Mucosa of gallbladder (tissue), 1 donor: ENCODE results near the gene HMCN2. TPM values are rescaled to one million over a fixed set of nuclear protein-coding genes. Genes with fewer than 3 reads are reported as not detected.

Source experiments
- DNase-seq: peaks from one replicate; pipeline ENCODE4 v3.0.0-alpha.2; 2020; ENCODE audit warnings: low spot score
- total RNA-seq: library from RNA; stranded (reverse); gene quantifications from one replicate; pipeline ENCODE4 v1.2.1, GENCODE V29; 2021
- donor health status: DM: no; HTN: no; CAD: no.

The HMCN2 gene
- total RNA-seq, 1 donor from 2014 or later = 1.8 TPM

DNA sequence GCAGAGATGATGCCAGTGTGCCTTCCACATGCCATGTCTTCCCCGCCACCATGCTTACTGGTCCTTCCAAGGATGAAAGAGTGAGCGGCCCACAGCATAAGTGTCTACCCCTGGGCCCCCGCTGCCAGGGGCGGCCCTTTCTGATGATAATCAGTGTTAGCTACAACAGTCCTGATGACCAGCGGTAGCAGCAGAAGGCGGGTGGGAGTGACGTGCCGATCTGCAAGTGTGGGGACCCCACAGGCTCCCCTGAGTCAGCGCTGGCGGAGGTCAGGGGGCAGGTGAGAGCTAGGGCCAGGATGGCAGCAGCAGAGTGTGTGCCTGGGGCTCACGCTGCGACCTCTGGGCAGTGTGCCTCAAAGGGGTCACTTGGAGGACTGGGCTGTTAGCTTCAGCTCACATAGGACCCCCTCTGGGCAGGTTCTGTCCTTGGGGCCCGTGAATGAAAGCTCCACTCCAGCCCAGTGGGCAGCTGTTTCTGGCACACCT, 80.4 kb downstream of the HMCN2 start:
- DNase-seq = no peak

DNA sequence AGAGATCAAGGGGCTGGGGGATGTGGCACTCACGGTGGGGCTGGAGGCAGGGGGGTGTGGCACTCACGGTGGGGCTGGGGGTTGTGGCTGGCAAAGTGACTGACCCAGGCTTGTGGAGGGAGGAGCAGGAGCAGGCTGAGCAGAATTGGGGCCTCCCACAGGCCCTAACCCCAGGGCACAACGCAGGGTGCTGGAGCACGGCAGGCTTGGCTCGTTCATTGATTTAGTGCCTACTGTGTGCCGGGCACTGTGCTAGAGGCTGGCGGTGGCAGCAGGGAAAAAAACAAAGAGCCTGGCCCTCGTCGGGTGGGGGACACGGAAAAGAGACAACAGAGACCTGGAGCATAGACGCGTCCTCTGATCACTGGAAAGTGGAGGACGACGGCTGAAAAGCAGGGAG, 80.9 kb downstream of the HMCN2 start:
- DNase-seq = no peak

- no peak for DNase-seq
Observed at GRCh38 chr9:130347036-130347435, 81.5 kb downstream of the HMCN2 start.

DNA sequence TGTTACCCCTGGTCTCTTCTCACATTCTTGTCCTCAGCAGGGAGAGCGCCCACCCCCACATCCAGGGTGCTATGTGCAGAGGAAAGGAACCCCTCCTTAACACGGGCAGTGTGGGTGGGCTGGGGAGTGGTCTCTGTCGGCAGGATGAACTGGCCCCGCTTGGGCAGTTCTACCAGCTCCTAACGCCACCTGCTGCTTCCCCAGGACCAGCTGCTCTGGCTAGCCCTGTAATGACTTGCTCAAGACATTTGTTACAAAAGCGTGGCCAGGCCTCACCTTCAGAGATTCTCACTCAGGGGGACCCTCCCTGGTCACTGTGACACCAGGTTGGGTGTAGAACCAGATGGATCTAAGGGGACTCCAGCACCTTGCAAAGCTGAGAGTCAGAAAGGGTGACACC, 82.4 kb downstream of the HMCN2 start:
- DNase-seq = no peak

GRCh38 chr9:130348341-130348740, 82.8 kb downstream of the HMCN2 start:
- no peak for DNase-seq

GRCh38 chr9:130348881-130349280, 83.3 kb downstream of the HMCN2 start:
- no peak for DNase-seq

GRCh38 chr9:130349398-130349797, 83.8 kb downstream of the HMCN2 start:
- DNase-seq = no peak

GRCh38 chr9:130351343-130351742, 85.8 kb downstream of the HMCN2 start:
- no peak for DNase-seq

DNA sequence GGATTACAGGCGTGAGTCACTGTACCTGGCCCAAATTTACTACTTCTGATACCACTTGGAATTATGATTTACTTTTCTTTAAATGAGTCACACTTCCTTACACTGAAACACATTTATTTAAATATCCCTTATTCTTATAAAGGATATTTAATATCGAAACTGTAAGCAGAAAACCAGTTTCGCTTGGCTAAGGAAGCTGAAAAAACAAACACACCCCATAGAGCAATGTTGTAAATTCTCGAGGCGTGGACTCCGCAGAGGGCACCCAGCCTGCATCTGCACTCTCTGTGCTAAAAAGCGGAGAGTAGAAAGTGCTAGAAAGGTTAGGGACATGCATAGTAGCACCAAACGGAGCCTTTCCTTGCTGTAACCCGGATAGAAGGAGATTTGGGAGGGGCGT, 86.5 kb downstream of the HMCN2 start:
- DNase-seq = no peak

DNA sequence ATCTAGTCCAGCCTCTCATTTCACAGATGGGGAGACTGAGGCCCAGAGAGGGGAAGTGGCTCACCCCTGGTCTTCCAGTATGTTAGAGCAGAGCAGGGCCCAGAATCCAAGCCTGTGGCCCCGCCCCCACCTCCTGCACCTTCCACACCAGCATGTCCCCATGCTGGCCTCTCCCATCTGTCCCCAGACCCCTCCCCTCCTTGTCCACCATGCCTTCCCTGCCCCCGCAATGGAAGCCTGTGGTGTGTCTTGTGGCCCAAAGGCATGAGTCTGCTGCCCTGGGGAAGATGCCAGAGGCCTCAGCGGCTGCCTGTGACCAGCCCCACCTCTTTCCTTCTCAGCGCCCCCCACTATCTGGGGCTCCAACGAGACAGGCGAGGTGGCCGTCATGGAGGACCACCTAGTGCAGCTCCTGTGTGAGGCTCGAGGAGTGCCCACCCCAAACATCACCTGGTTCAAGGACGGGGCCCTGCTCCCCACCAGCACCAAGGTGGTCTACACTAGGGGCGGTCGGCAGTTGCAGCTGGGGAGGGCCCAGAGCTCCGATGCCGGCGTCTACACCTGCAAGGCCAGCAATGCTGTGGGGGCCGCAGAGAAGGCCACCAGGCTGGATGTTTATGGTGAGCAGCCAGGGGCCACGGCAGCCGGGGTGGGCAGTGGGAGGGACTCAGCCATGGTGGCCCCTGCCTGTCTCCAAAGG, 87.2 kb downstream of the HMCN2 start:
- no peak for DNase-seq

GRCh38 chr9:130354378-130354777, 88.8 kb downstream of the HMCN2 start:
- no peak for DNase-seq

DNA sequence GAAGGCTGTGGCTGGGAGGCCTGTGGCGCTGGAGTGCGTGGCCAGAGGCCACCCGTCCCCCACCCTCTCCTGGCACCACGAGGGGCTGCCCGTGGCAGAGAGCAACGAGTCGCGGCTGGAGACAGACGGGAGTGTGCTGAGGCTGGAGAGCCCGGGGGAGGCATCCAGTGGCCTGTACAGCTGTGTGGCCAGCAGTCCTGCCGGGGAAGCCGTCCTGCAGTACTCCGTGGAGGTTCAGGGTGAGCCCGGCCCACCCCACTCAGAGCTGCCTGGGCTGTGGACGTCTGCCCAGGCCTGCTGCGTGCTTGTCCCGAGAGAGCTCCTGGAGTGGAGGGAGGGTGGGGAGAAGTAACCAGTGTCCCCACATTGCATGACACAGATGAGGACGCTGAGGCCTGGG, 89.2 kb downstream of the HMCN2 start:
- no peak for DNase-seq

DNA sequence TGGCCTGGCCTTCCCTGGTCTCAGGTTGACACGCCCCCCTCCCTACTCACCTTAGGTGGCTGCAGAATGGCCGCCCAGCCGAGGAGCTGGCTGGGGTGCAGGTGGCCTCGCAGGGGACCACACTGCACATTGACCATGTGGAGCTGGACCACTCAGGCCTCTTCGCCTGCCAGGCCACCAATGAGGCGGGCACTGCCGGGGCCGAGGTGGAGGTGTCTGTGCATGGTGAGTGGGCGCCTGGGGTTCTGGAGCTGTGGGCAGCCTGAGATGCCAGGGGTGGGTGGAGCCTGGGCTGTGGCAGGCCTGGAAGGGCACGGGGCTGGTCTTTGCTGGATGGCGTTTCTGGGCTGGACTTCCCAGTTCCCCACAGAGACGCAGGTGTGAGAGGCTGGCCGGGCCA, 90.5 kb downstream of the HMCN2 start:
- DNase-seq = no peak

GRCh38 chr9:130356877-130357584, 91.5 kb downstream of the HMCN2 start:
- no peak for DNase-seq

GRCh38 chr9:130358928-130359327, 93.4 kb downstream of the HMCN2 start:
- DNase-seq = no peak

DNA sequence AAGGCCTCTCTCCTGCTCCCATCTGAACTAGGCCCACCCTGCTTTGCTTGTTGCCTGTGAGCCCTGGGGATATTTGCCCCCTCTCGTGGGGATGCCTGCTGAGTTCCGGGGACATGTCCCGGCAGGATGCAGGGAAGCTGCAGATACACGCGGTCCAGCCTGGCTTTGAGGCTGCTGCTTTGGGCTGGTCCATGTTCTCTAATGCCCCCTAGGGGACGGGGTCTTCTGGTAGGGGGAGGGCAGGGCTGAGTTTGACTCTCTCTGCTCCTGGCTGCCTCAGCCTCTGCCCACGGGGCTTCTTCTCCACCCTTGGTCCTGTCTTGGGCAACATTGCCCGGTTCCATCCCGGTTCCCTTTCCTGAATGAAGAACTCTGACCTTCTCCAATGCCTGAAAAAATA, 94.3 kb downstream of the HMCN2 start:
- DNase-seq = no peak

- no peak for DNase-seq
Observed at GRCh38 chr9:130360672-130361071, 95.1 kb downstream of the HMCN2 start.

- no peak for DNase-seq
Observed at GRCh38 chr9:130361873-130362362, 96.4 kb downstream of the HMCN2 start.

DNA sequence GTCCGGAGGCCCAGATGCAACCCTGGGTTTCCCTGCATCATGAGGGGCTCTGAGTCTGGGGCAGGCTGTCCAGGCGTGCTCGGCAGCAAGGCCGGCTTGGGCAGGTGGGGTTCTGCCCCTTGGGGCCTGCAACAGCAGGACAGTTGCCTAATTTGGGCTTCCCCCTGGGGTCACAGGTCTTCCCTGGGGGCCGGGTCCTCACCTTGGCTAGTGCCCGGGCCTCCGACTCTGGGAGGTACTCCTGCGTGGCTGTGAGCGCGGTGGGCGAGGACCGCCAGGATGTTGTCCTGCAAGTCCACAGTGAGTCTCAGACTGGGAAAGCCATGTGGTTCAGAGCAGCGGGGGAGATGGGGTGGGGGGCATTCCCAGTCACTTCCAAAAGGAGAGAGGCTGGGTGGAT, 97.1 kb downstream of the HMCN2 start:
- DNase-seq = no peak

DNA sequence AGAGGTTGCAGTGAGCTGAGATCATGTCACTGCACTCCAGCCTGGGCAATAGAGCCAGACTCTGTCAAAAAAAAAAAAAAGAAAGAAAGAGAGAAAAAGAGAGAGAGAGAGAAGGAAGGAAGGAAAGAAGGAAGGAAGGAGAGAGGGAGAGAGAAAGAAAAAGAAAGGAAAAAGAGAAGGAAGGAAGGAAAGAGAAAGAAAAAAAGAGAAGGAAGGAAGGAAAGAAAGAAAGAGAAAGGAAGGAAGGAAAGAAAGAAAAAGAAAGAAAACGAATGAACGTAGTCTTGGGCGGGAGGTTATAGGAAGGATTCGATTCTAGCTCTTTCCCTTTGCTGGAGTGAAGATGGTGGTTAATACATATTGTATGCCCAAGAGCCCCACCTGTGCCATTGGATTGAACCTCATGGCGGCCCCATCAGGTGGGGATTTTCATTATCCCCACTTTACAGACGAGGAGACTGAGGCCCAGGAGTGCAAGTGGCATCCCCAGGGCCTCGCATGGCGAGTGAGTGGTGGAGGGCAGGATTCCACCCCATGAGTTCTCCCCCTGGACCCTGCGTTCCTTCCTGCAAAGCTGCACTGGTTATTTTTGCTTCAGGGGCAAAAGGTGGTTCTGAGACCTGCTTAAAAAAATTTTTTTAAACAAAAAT, 98.3 kb downstream of the HMCN2 start:
- no peak for DNase-seq

DNA sequence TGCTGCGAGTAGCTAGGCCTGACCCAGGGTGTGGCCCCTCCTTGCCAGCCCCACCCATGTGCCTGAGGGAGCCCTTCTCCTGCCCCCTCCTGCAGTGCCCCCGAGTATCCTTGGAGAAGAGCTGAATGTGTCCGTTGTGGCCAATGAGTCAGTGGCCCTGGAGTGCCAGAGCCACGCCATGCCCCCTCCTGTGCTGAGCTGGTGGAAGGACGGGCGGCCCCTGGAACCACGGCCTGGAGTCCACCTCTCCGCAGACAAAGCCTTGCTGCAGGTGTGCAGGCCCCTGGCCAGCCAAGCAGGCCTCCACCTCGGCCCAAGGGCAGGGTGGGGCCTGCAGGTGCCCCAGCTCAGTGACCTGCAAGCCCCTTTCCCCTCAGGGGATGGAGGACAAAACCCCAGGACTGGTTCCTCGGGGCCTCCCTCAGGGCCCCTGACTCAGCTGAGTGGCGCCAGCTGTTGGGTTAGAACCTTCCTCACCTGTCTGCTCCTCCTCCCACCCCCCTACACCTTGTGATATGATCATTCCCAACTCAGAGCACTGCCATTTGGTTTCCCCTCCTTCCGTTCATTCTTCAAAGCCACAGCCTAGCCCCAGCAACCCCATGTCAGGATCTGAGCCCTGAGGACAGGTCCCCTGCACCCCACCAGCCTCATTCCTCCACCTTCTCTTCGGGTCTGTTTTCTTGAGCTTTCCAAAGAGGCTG, 99.2 kb downstream of the HMCN2 start:
- DNase-seq = no peak

- no peak for DNase-seq
Observed at GRCh38 chr9:130365323-130365721, 99.8 kb downstream of the HMCN2 start.
